ENCODE measurements around the gene ARHGAP11B.
"Not testable (repeated sequence)": the region's sequence is repeated elsewhere in the genome, so short reads cannot be mapped to it uniquely, and the experiment has no call there.

DNA sequence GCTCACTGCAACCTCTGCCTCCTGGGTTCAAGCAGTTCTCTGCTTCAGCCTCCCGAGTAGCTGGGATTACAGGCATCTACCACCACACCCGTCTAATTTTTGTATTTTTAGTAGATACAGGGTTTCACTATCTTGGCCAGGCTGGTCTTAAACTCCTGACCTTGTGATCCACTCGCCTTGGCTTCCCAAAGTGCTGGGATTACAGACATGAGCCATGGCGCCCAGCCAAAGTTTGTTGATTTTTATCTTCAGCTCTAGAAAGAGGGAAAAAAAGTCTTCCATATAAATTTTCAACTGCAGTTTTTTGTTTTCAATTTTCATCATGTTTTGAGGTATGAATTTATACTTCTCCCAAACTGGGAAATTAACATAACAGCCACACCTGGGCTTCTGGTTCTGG, 43.7 kb downstream of the ARHGAP11B start:
- TF ChIP-seq, protein P1, sequence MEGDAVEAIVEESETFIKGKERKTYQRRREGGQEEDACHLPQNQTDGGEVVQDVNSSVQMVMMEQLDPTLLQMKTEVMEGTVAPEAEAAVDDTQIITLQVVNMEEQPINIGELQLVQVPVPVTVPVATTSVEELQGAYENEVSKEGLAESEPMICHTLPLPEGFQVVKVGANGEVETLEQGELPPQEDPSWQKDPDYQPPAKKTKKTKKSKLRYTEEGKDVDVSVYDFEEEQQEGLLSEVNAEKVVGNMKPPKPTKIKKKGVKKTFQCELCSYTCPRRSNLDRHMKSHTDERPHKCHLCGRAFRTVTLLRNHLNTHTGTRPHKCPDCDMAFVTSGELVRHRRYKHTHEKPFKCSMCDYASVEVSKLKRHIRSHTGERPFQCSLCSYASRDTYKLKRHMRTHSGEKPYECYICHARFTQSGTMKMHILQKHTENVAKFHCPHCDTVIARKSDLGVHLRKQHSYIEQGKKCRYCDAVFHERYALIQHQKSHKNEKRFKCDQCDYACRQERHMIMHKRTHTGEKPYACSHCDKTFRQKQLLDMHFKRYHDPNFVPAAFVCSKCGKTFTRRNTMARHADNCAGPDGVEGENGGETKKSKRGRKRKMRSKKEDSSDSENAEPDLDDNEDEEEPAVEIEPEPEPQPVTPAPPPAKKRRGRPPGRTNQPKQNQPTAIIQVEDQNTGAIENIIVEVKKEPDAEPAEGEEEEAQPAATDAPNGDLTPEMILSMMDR (conservative IDR thresholded peaks at IDR 0.05): not testable (repeated sequence)
- TF ChIP-seq ZFX (IDR thresholded peaks at IDR 0.05): not testable (repeated sequence)

Measured in C4-2B (cell line).